SIG-M5 treated with dmso at 0.1 percent for 504 hours (cell line): ENCODE measurements around the gene TESK1.

Experiments used
- DNase-seq: peaks from one replicate; lab custom pipeline; 2025; ENCODE audit not compliant: unreplicated experiment; lab: John Stamatoyannopoulos, UW

Gene TESK1, protein sequence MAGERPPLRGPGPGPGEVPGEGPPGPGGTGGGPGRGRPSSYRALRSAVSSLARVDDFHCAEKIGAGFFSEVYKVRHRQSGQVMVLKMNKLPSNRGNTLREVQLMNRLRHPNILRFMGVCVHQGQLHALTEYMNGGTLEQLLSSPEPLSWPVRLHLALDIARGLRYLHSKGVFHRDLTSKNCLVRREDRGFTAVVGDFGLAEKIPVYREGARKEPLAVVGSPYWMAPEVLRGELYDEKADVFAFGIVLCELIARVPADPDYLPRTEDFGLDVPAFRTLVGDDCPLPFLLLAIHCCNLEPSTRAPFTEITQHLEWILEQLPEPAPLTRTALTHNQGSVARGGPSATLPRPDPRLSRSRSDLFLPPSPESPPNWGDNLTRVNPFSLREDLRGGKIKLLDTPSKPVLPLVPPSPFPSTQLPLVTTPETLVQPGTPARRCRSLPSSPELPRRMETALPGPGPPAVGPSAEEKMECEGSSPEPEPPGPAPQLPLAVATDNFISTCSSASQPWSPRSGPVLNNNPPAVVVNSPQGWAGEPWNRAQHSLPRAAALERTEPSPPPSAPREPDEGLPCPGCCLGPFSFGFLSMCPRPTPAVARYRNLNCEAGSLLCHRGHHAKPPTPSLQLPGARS

DNA sequence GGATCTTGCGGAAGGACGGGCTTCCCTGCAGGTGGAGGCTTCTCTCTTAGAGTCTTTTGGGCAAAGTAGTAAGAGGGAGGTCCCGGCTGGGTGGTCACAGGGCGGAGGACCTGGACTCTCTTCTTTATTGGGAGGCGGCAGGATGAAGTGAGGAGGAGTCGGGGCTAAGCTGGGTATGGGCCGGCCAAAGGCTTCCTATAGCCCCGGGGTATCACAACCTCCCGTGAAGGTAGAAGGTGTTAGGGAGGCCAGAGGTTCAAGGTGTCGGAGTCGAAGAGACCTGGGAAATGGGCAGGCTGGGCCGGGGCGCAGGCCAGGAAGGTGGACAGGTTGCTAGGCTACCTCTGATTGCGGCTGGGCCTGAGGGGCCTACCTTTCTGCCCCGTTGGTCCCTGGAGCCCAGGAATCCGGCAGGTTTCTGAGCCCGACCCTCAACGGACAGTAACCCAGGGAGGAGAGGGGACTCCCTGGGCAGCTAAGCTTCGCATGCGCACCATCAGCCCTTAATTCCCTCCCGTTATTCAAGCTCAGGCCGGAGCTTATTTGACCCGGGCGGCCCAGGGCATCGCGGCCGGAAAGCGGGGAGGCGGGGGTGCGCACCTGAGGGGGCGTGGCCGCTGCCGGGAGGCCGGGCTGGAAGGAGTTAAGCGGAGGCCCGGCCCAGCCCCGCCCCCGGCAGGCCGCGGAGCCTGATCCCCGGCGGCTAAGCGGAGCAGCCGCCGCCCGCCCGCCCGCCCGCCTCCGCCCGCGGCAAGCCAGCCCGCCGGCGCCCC lies at the start of gene TESK1:
TSS of gene TESK1 (plus strand) at position 685 of the 773 bp plus-strand sequence. CDS start 358 bp downstream, outside the sequence.
- no peak for DNase-seq

DNA sequence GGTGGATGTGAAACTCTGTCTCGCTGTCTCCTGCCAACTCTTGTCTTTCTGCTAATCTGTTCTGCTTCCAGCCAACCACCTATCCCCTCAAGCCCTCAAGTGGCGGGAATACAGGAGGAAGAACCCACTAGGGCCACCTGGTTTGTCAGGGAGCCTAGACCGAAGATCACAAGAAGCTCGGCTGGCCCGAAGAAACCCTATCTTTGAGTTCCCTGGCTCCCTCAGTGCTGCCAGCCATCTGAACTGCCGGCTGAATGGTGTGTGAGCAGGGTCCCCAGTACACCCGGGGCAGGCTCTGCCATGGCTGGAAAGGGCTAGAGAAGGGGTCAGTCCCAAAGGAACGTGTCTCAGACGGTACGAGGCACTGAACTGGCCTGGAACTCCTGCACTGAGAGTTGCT lies 49.2 kb upstream of the TESK1 start:
- no peak for DNase-seq

DNA sequence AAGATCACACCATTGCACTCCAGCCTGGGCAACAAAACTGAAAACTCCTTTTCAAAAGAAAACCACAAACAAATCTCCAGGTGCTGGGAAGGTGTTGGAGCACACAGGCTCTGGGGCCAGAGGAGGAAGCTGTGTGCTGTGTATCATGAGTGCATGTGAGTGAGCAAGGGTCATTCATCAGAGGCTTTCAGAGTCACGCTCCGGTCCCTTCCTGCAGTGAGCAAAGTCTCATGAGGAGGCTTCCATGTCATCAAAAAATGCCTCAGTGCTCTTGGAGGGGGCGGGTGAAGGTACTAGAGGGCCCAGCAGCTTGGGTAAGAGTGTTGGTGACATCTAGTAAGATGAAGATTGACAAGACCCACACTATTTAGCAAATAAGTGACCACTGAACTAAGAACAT lies 48.3 kb upstream of the TESK1 start:
- DNase-seq = no peak

DNA sequence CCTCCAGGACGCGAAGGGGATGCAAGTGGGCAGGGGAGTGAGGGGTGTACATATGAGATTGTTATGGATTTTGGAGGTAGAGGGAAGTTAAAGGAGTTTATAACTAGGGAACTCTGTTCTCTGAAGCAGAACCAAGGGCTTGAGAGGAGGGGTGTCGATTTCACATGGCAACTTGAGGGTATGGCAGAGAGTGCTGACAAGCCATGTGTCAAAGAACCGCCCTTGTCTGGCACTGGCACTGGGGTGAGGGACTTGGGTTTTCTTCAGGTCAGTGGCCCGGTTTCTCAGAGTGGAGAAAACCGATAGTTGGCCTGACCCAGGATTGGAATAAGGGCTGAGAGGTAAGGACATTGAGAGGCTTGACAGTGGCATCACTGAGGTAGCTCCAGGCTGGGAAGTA lies 47.7 kb upstream of the TESK1 start:
- DNase-seq = no peak

DNA sequence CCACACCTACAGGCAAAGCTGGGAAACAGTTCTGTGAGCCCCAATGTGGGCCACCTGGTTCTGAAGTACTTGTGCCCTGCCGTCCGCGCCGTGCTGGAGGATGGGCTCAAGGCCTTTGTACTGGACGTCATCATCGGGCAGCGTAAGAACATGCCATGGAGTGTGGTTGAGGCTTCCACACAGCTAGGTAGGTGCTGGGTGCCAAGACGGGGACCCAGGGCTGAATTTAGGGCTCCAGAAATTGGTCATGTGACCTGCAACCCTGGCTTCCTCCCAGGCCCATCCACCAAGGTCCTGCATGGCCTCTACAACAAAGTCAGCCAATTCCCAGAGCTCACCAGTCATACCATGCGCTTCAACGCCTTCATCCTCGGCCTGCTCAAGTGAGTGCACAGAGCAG lies 46.9 kb upstream of the TESK1 start:
- no peak for DNase-seq

DNA sequence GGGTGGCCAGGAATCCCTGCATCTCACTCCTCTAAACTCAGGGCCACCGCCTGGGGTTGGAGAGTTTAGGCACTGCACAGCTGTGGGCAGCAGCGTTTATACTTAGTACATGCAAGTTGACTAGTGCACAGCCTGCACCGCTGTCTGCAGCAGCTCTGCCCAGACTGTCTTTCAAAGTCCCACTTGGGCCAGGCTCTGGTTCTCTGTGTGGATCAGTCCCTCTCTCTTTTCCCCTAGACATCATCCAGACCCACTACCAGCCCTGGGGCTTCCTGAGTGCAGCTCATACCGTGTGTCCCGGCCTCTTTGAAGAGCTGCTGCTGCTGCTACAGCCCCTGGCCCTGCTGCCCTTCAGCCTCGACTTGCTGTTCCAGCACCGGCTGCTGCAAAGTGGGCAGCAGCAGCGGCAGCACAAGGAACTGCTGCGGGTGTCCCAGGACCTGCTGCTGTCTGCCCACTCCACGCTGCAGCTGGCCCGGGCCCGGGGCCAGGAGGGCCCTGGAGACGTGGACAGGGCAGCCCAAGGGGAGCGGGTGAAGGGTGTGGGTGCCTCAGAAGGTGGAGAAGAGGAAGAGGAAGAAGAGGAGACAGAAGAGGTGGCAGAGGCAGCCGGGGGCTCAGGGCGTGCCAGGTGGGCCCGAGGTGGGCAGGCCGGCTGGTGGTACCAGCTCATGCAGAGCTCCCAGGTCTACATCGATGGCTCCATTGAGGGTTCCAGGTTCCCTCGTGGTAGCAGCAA lies 45.1 kb upstream of the TESK1 start:
- no peak for DNase-seq

DNA sequence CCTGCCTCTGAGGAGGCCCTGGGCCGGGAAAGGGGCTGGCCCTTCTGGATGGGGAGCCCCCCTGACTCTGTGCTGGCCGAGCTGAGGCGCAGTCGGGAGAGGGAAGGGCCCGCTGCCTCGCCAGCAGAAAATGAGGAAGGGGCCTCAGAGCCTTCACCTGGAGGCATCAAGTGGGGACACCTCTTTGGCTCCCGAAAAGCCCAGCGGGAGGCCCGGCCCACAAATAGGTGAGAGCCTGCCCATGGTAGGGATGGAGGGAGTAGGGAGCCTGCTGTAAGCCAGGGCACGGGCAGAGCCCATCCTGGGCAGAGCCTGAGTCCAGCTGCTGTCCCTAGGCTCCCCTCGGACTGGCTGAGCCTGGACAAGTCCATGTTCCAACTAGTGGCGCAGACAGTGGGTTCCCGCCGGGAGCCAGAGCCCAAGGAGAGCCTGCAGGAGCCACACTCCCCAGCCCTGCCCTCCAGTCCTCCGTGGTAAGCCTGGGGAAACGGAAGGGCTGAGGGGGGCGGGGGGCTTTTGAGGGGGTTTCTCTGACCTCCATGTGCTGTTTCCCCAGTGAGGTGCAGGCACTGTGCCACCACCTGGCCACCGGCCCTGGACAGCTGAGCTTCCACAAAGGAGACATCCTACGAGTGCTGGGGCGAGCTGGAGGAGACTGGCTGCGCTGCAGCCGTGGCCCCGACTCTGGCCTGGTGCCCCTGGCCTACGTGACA lies 44.3 kb upstream of the TESK1 start:
- no peak for DNase-seq

DNA sequence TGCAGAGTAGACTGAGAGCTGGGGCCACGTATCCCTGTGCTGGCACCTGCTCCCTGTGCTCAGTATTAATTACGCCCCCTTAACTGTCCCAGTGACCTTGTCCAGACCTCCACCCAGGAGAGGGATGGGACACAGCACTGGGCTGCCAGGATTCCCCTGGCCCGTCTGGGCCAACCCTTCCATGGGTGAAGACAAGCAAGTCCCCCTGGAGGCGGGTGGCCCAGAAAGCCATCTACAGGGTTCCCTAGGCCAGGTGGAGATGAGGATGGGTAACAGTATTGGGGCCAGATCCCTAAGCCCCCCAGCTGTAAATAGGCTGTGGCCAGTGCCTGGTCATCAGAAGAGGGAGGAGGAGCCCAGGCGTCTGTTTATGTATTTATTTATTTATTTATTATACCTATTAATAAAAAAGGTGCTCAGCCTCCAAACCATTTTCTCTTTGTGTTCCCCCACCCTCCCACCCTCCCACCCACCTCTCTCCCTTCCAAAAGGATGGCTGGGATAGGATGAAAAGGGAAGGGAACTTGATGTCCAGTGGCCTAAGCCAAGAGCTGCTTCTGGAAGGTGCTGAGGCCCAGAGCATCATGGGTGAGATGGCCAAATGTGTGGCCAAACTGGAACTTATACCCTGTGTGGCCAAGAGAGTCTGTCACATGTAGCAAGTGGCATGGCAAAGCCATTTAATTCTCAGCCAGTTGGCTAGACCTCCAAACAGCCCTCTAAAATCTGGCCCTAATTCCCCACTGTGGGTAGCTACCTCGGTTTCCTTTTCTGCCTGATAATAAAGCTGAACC lies 43.4 kb upstream of the TESK1 start:
- DNase-seq = no peak

DNA sequence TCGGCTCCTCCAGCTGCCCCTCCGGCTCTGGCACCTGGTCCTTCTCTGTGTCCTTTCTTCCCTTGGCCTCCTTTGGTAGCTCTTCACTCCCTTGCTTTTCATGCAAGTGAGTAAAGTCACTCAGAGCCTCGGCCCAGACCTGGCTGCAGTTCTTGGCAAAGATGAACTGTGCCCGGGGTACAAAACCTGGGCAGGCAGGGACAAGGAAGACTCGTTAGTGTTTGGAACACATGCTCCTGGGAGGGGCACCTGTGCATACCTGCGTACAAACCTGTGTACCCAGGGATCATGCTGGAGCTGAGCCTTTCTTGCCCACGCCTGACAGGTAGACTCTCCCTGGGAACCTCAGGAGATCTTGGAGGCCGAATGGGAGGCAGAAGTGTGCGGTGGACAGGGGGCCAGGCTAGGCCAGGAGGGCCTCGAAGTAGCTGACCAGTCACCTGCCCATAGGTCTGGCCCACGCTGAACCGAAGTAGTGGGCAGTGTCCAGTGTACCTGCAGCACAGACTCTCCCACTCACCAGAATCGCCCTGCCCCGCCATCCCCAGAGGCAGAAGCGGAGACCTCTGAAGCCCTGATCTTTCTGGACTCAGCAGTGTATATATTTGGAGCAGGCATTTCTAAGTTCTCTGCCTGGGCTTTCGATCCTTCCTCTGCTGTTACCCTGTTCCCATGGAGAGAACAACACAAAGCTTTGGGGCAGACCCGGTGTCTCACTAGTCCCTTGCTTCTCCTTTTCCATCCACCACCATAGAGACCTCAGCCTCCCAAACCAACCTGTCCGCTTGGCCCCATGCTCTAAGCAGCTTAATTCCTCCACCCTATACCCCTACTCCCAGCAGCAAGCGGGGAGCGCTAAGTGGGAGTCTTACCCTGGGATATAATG lies 41.9 kb upstream of the TESK1 start:
- DNase-seq = no peak

DNA sequence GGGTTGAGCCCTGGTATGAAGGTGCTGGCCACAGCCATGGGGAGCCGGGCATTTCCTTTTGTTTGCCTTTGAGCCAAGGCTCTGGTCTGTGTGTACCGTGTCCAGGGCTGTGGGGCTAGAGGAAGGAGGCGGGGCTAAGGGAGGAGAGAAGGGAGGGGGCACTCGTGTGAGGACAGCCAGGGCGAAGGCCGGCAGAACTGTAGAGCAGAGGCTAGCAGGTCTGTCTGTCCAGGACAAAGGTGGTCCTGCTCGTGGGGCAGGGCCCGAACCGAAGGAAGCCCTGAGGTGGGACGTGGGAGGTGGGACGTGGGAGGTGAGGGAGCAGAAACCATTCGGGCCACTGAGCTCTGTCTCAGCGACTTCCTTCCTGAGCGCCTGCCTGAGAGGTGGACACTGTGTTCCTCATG lies 41.3 kb upstream of the TESK1 start:
- no peak for DNase-seq

DNA sequence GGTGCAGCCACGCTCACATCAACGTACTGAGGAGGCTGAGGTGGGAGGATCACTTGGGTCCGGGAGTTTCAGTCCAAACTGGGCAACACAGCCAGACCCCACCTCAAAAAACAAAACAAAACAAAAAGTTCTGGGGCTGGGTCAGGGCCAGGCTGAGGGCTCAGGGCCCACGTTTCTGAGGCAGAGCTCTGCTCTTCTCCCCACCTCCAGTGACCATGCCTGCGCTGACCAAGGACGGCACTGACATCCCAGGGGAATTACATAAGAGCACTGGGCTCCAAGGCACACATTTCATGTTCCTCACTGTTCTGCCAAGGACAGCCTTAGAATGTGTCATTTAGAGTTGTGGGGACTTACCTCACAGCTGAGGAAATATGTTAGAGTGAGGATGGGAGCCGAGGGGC lies 40.4 kb upstream of the TESK1 start:
- no peak for DNase-seq

DNA sequence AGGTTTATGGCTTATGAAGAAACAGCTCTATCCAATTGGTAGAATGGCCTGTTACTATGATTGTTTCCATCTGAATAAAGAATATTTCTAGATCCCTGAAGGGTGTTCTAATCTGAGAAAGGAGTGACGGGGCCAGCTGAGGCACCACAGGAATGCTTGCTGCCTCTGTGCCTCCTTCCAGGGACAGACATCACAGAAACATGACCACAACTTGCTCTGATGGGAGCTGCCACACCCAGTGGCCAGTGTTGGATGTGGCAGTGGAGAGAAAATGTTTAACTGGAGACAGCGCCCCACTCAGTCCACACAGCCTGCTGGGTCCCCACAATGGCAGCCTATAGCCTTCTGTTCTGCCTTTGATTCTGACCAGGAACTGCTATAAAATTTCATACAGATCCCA lies 38.6 kb upstream of the TESK1 start:
- no peak for DNase-seq

DNA sequence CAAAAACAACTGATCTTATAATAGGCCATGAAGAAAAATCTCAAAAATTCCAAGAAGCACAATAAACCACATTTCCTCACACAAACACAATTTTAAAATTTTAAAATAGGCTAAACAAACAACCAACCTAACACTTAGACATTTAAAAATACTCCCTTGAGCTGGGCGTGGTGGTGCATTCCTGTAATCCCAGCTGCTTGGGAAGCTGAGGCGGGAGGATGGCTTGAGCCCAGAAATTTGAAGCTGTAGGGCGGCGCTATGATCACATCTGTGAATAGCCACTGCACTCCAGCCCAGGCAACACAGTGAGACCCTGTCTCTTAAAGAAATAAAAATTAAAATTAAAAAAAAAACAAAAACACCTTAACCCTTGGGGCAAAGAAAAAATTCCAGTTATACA lies 36.9 kb upstream of the TESK1 start:
- DNase-seq = no peak

DNA sequence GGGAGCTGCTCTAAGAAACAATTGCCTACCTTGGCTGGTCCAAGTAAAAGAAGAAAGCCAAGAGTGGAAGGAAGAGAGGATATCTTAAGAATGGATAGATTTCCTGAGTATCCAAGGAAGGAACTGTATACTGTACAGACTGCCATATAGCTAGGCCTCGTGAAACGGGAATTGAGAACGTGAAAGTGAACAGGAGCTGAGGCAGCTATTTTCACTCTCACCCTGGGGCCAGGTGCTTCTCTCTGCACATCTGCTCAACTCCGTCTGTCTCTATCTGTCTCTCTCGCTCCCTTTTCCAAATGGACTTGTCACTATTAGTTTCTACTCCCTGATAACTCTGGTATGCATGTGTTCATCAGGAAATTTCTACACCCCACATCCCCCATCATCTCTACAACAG lies 35.9 kb upstream of the TESK1 start:
- no peak for DNase-seq

DNA sequence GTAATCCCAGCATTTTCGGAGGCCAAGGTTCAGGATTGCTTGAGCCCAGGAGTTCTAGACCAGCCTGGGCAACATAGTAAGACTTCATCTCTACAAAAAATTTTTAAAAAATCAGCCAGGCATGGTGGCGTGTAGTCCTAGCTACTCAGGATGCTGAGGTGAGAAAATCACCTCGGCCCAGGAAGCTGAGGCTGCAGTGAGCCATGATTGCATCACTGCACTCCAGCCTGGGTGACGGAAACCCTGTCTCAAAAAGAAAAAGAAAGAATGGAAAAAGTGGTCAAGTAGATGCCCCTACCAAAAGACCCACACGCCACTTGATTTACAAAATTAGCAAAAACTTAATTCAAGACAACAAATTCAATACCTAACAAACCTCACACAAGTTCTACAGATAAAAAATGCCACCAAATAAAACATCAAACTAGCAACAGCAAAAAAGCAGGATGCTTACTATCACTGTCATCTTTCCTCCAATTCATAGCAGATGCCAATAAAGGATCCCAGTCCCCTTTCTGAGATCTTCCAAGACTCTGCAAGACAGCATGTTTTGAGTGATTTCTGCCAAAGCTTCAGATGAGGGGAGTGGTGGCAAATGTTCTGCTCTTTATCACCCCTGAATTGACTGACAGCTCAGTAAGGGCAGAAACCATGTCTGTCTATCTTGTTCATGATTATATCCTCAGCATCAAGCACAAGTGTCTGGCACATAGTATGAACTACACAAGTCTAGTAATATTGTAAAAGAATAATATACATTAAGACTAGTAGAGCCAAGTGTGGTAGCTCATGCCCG lies 34.2 kb upstream of the TESK1 start:
- no peak for DNase-seq

DNA sequence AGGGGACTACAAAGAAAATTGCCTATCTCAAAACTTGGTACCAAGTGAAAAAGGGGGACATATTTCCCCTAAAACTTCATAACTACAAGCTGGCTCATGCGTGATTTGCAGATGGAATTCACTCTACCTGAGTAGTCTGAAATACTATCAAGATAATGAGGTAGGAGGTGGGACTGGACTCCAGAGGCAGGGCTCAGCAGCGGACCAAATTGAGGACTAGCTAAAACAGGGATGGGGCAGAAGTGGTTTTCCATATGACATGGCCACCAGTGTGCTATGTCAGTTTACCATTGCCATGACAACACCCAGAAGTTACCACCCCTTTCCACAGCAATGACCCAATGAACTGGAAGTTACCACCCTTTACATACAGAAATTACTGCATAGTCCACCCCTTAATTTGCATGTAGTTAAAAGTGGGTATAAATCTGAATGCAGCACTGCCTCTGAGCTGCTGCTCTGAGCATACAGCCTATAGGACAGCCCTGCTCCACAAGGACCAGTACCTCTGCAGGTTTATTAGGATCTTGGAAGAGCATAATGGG lies 30.4 kb upstream of the TESK1 start:
- no peak for DNase-seq

DNA sequence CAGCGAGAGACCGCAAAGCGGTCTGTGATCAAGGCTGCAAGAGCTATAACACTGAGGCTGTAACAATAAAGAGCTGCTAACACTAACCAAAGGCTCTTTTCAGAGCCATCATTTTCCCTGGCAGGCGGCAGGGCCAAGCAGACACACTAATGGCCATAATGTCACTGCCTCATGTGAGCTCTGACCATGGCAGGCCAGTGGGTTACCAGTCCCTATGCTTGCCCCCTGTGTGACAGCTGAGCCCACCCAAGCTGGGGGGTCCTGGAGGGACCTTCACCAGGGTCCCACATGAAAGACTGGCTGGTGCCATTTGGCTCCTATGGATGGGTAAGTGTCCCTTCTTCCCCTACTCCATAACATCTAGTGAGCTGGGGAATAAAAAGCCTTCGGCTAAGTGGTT lies 29.6 kb upstream of the TESK1 start:
- DNase-seq = no peak

DNA sequence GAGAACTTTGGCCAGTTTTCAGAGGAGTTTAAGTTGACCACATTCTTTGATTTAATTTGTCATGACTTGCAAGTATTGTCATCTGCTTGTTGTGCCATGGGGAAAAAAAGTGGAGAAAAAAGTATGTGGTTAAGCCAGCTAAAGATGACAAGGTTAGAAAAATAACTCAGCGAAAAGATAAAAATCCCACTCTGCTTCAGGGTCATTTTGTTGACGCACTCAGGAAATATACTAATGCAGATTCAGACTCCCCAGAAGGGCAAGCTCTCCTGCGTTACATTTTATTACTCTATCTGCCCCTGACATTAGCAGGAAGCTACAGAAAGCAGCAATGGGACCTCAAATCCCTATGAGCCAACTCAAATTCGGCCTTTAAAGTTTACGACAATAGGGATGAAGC lies 27.6 kb upstream of the TESK1 start:
- DNase-seq = no peak
